OCI-LY7 (cell line): ENCODE measurements around the gene KHSRP. TPM values are rescaled to one million over a fixed set of nuclear protein-coding genes. Genes with fewer than 3 reads are reported as not detected.

ENCODE experiments used
- BruUV-seq: library from RNA; stranded (reverse); fragments of 400-500 nt; replicated peaks from 2 replicates; lab custom pipeline; 2021; lab: Mats Ljungman, UMichigan
- CTCF ChIA-PET: fragments of 300-600 bp; sonication (Branson Sonifier 250); formaldehyde crosslinking; loops from one replicate; lab custom pipeline; 2022; ENCODE audit warnings: antibody characterized with exemption; ENCODE audit not compliant: unreplicated experiment; lab: Charles Lee
- POLR2A ChIA-PET: fragments of 300-600 bp; sonication (Branson Sonifier 250); formaldehyde crosslinking; loops from one replicate; lab custom pipeline; 2022; ENCODE audit warnings: antibody characterized with exemption; lab: Charles Lee
- DNase-seq: peaks from one replicate; pipeline ENCODE4 v3.0.0-alpha.2; 2015; ENCODE audit warnings: low spot score
- H2AFZ ChIP-seq: fragments of 200-600 bp; sonication (generic), shearing (Covaris generic); 2 replicates; pipeline ENCODE4 v1.6.1; 2014; ENCODE audit warnings: mild to moderate bottlenecking, antibody characterized with exemption, low read length, moderate library complexity
- H3K27ac ChIP-seq: fragments of 200-600 bp; sonication (generic); 2 replicates; pipeline ENCODE4 v1.5.1; 2014; ENCODE audit warnings: mixed run types, low read depth, mild to moderate bottlenecking, moderate library complexity, low read length, inconsistent platforms; ENCODE audit not compliant: poor library complexity, severe bottlenecking
- H3K36me3 ChIP-seq: fragments of 200-600 bp; sonication (generic); 2 replicates; pipeline ENCODE4 v1.6.1; 2014; ENCODE audit warnings: mild to moderate bottlenecking, antibody characterized with exemption, low read length, moderate library complexity, mixed read lengths; ENCODE audit not compliant: insufficient read depth
- H3K4me1 ChIP-seq: fragments of 200-600 bp; sonication (generic); 2 replicates; pipeline ENCODE4 v1.5.1; 2014; ENCODE audit warnings: mild to moderate bottlenecking, low read length; ENCODE audit not compliant: insufficient read depth, poor library complexity, severe bottlenecking
- H3K4me2 ChIP-seq: fragments of 200-600 bp; sonication (generic); 2 replicates; pipeline ENCODE4 v1.6.1; 2014; ENCODE audit warnings: mild to moderate bottlenecking, low read length
- H3K4me3 ChIP-seq: fragments of 200-600 bp; sonication (generic); 2 replicates; pipeline ENCODE4 v1.5.1; 2014; ENCODE audit warnings: mild to moderate bottlenecking, low read depth, low read length; ENCODE audit not compliant: poor library complexity, severe bottlenecking
- H3K79me2 ChIP-seq: fragments of 200-600 bp; sonication (generic); 2 replicates; pipeline ENCODE4 v1.6.1; 2016; ENCODE audit warnings: low read depth, mild to moderate bottlenecking, low read length, moderate library complexity, mixed read lengths; ENCODE audit not compliant: insufficient read depth
- H3K9me2 ChIP-seq: fragments of 200-600 bp; sonication (generic); 2 replicates; pipeline ENCODE4 v1.6.1; 2016; ENCODE audit warnings: mild to moderate bottlenecking, low read length, mixed read lengths; ENCODE audit not compliant: insufficient read depth
- H3K9me3 ChIP-seq: fragments of 200-600 bp; sonication (generic); 2 replicates; pipeline ENCODE4 v1.6.1; 2014; ENCODE audit warnings: mild to moderate bottlenecking, mixed run types, low read length, mixed read lengths
- H4K20me1 ChIP-seq: fragments of 200-600 bp; sonication (generic); 2 replicates; pipeline ENCODE4 v1.6.1; 2014; ENCODE audit warnings: mild to moderate bottlenecking, antibody characterized with exemption, low read length, moderate library complexity, mixed read lengths; ENCODE audit not compliant: insufficient read depth
- EZH2phosphoT487 ChIP-seq: fragments of 200-600 bp; sonication (generic); IDR thresholded peaks from 2 replicates; pipeline ENCODE4 v1.6.1; 2018; ENCODE audit warnings: low read depth, borderline replicate concordance, mild to moderate bottlenecking, mixed run types, antibody characterized with exemption, low read length, moderate library complexity, mixed read lengths
- intact Hi-C: fragments of 100-400 bp; cut with micrococcal nuclease; formaldehyde crosslinking; loops from one replicate; pipeline ENCODE4 v1.10.0; 2022; ENCODE audit not compliant: unreplicated experiment
- total RNA-seq, 2 experiments: library from RNA; depleted of rRNA in 1 of 2; stranded (reverse); fragments of >200 nt in 1 of 2; shearing (Covaris generic) in 1 of 2; gene quantifications; 2 replicates each; pipeline ENCODE4 v1.2.3, GENCODE V29; 2014 to 2022
- TF ChIP-seq, protein P1 (sequence below): fragments of 200-600 bp; sonication (generic); conservative IDR thresholded peaks from 2 replicates; pipeline ENCODE4 v1.5.1; 2014; ENCODE audit warnings: mild to moderate bottlenecking, antibody characterized with exemption, low read length, moderate library complexity, mixed read lengths

The KHSRP gene
- total RNA-seq, 2 experiments from 2014 or later, result 255 to 499 TPM

DNA sequence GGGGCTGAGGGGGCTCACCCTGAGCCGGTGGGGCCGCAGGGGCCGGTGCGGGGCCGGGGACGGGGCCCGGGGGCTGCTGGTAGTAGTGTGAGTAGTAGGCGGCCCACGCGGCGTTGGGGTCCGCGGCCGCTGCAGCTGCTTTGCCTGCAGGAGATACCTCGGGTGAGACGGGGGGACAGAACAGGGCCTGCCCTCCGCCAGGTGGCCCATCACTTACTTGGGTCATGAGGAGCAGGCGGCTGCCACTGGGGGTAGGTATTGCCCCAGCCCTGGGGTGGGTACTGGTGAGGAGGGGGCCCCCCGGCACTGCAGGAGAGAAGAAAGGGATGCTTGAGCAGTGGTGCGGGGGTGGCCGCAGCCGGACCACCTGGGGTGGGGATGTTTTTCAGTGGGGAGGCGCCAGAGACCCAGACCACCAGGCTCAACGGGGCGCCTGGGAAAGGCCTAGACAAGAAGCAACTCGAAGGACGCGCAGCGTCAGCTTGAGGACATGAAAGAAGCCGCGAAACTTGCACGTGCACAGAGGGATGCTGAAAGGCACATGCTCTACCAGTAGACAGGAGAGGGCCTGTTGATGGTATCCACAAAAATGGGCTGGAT, 8.9 kb downstream of the KHSRP start:
- Histone ChIP-seq H2AFZ (no peak overlapping the region), H3K9me3 (no peaks in the 10 kb centered on the region), H3K27ac (no peak overlapping the region), H4K20me1 (peaks cover 5% of the 10 kb centered on the region; the same call in 1 of the 2 replicates), H3K4me1 (no peaks in the 10 kb centered on the region), H3K9me2 (no peaks in the 10 kb centered on the region), H3K36me3 (peaks cover 86% of the 10 kb centered on the region), H3K79me2 (peaks cover 14% of the 10 kb centered on the region), H3K4me2 (no peak overlapping the region), H3K4me3 (no peak overlapping the region)
- no peak for TF ChIP-seq EZH2phosphoT487
- TF ChIP-seq, protein P1, sequence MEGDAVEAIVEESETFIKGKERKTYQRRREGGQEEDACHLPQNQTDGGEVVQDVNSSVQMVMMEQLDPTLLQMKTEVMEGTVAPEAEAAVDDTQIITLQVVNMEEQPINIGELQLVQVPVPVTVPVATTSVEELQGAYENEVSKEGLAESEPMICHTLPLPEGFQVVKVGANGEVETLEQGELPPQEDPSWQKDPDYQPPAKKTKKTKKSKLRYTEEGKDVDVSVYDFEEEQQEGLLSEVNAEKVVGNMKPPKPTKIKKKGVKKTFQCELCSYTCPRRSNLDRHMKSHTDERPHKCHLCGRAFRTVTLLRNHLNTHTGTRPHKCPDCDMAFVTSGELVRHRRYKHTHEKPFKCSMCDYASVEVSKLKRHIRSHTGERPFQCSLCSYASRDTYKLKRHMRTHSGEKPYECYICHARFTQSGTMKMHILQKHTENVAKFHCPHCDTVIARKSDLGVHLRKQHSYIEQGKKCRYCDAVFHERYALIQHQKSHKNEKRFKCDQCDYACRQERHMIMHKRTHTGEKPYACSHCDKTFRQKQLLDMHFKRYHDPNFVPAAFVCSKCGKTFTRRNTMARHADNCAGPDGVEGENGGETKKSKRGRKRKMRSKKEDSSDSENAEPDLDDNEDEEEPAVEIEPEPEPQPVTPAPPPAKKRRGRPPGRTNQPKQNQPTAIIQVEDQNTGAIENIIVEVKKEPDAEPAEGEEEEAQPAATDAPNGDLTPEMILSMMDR, result no peak
- ChIA-PET CTCF (no interaction called here), POLR2A (no interaction called here)
- no TSS peak for BruUV-seq
- DNase-seq, result no peak
- intact Hi-C loops, result no loop called here

DNA sequence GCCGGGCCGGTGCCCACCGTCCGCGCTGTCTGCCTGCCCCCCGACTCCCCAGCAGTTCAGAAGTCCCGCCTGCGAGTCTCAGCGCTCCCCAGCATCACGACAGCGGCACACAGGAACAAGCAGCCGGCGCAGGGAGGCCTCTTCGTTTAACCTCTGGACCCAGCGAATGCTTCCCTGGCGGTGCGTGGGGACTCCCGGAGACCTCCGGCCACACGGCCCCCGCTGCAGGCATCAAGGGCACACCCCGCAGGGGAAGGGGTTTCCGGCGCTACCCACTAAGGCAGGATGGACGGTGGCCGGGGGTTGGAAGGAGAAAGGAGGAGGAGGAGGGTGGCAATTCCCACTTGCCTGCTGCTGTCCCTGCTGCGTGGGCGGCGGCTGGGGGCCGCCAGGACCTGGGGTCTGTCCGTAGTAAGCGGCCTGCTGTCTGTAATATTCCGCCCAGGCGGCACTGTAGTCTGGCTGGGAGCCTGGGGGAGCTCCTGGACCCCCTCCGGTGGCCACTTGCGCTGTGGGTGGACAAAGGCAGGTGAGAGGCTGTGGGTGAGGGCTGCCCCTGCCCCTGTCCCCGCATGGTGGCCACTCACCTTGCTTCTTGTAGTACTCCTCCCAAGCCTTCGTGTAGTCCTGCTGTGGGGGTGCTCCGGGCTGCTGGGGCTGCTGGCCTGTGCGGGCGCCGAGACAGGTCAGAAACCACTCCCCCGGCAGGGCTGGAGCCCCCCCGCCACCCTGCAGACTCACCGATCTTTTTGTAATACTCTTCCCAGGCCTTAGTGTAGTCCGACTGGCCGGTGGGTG, 9.6 kb downstream of the KHSRP start:
- Histone ChIP-seq H3K4me1 (no peaks in the 10 kb centered on the region), H4K20me1 (peaks cover 5% of the 10 kb centered on the region; the same call in 1 of the 2 replicates), H2AFZ (no peak overlapping the region), H3K27ac (no peak overlapping the region), H3K9me2 (no peaks in the 10 kb centered on the region), H3K9me3 (no peaks in the 10 kb centered on the region), H3K4me2 (no peak overlapping the region), H3K36me3 (peaks cover 79% of the 10 kb centered on the region), H3K4me3 (no peak overlapping the region), H3K79me2 (peaks cover 7% of the 10 kb centered on the region)
- ChIA-PET POLR2A (no interaction called here), CTCF (no interaction called here)
- intact Hi-C loops, result no loop called here
- no TSS peak for BruUV-seq
- TF ChIP-seq EZH2phosphoT487, result no peak
- TF ChIP-seq, protein P1, result no peak
- DNase-seq, result no peak
